GM23338 (cell line): ENCODE data around the gene ATXN7. TPM values are rescaled to one million over a fixed set of nuclear protein-coding genes. Genes with fewer than 3 reads are reported as not detected.

Experiments used
- ATAC-seq: fragments of 200-7000 bp; cut with Tn5 transposase; 3 replicates; pipeline ENCODE4 v1.9.1; 2020
- DNase-seq: peaks from one replicate; pipeline ENCODE4 v3.0.0-alpha.2; 2015; ENCODE audit warnings: low spot score
- H2AFZ ChIP-seq: fragments of 200-600 bp; sonication (generic); 2 replicates; pipeline ENCODE4 v1.8.0; 2016; ENCODE audit warnings: antibody characterized with exemption, mild to moderate bottlenecking, moderate library complexity
- H3F3A ChIP-seq: fragments of 200-600 bp; sonication (generic); replicated peaks from 2 replicates; pipeline ENCODE4 v1.8.0; 2017; ENCODE audit warnings: antibody characterized with exemption, mixed run types, low read depth
- H3K27ac ChIP-seq: fragments of 200-600 bp; sonication (generic); 2 replicates; pipeline ENCODE4 v1.6.1; 2016; ENCODE audit warnings: low read depth
- H3K27me3 ChIP-seq: fragments of 200-600 bp; sonication (generic); 2 replicates; pipeline ENCODE4 v1.8.0; 2016; ENCODE audit warnings: mild to moderate bottlenecking, mixed run types, moderate library complexity; ENCODE audit not compliant: insufficient read depth
- H3K36me3 ChIP-seq: fragments of 200-600 bp; sonication (generic); 2 replicates; pipeline ENCODE4 v1.8.0; 2016; ENCODE audit warnings: mild to moderate bottlenecking; ENCODE audit not compliant: insufficient read depth
- H3K4me1 ChIP-seq: fragments of 200-600 bp; sonication (generic); 2 replicates; pipeline ENCODE4 v1.8.0; 2016; ENCODE audit warnings: mild to moderate bottlenecking, moderate library complexity; ENCODE audit not compliant: insufficient read depth
- H3K4me2 ChIP-seq: fragments of 200-600 bp; sonication (generic); 2 replicates; pipeline ENCODE4 v1.7.1; 2017; ENCODE audit warnings: mixed run types
- H3K4me3 ChIP-seq: fragments of 200-600 bp; sonication (generic); 2 replicates; pipeline ENCODE4 v1.6.1; 2016; ENCODE audit warnings: mixed run types
- H3K79me2 ChIP-seq: fragments of 200-600 bp; sonication (generic); replicated peaks from 2 replicates; pipeline ENCODE4 v1.8.0; 2017; ENCODE audit warnings: mild to moderate bottlenecking; ENCODE audit not compliant: insufficient read depth
- H3K9me2 ChIP-seq: fragments of 200-600 bp; sonication (generic); 2 replicates; pipeline ENCODE4 v1.8.0; 2017; ENCODE audit not compliant: insufficient read depth
- H4K20me1 ChIP-seq: fragments of 200-600 bp; sonication (generic); replicated peaks from 2 replicates; pipeline ENCODE4 v1.8.0; 2017; ENCODE audit warnings: mild to moderate bottlenecking; ENCODE audit not compliant: insufficient read depth
- H3K27ac Mint-ChIP-seq: 2 replicates; pipeline ENCODE4 v1.8.0; 2020; ENCODE audit warnings: inconsistent platforms, mild to moderate bottlenecking, moderate library complexity, mixed read lengths
- H3K27me3 Mint-ChIP-seq: 3 replicates; pipeline ENCODE4 v1.8.0; 2022; ENCODE audit warnings: low read depth, mild to moderate bottlenecking, moderate library complexity, mixed read lengths, inconsistent platforms; ENCODE audit not compliant: insufficient read depth, poor library complexity
- H3K36me3 Mint-ChIP-seq: 3 replicates; pipeline ENCODE4 v1.8.0; 2021; ENCODE audit warnings: low read depth, mild to moderate bottlenecking, inconsistent platforms, moderate library complexity, mixed read lengths
- H3K4me1 Mint-ChIP-seq: 3 replicates; pipeline ENCODE4 v1.8.0; 2020; ENCODE audit warnings: mild to moderate bottlenecking, inconsistent platforms, mixed read lengths
- H3K4me3 Mint-ChIP-seq: 3 replicates; pipeline ENCODE4 v1.8.0; 2021; ENCODE audit warnings: moderate library complexity, mild to moderate bottlenecking, inconsistent platforms, mixed read lengths
- H3K9me3 Mint-ChIP-seq: 3 replicates; pipeline ENCODE4 v1.8.0; 2020; ENCODE audit warnings: moderate library complexity, mild to moderate bottlenecking, inconsistent platforms, mixed read lengths
- CREB1 ChIP-seq: fragments of 250-450 bp; sonication (Bioruptor Pico); IDR thresholded peaks from 2 replicates; pipeline ENCODE4 v1.5.0; 2020; ENCODE audit warnings: low read depth, mild to moderate bottlenecking, moderate library complexity
- CTCF ChIP-seq, 2 experiments: fragments of 200-600 bp in 1 of 2; sonication (generic) in 1 of 2; conservative IDR thresholded peaks; 2 replicates each; pipeline versions ENCODE4 v1.5.1 to v1.6.1; 2016 to 2017; ENCODE audit warnings: antibody characterized with exemption in 2 of 2, low read depth in 2 of 2, mild to moderate bottlenecking in 2 of 2, moderate library complexity in 1 of 2
- ETS1 ChIP-seq: IDR thresholded peaks from 2 replicates; pipeline ENCODE4 v1.6.1; 2016; ENCODE audit warnings: antibody characterized with exemption
- EZH2 ChIP-seq: fragments of 200-600 bp; sonication (generic); IDR thresholded peaks from one replicate; pipeline ENCODE4 v1.8.0; 2017; ENCODE audit warnings: antibody characterized with exemption, mild to moderate bottlenecking, low read depth; ENCODE audit not compliant: unreplicated experiment
- EZH2phosphoT487 ChIP-seq: fragments of 200-600 bp; sonication (generic); IDR thresholded peaks from one replicate; pipeline ENCODE4 v1.8.1; 2018; ENCODE audit warnings: antibody characterized with exemption; ENCODE audit not compliant: unreplicated experiment
- JUNB ChIP-seq: IDR thresholded peaks from one replicate; pipeline ENCODE4 v1.6.1; 2016; ENCODE audit warnings: antibody characterized with exemption; ENCODE audit not compliant: unreplicated experiment
- NANOG ChIP-seq: IDR thresholded peaks from 2 replicates; pipeline ENCODE4 v1.6.1; 2016; ENCODE audit warnings: antibody characterized with exemption, borderline replicate concordance
- POLR2AphosphoS5 ChIP-seq: IDR thresholded peaks from 2 replicates; pipeline ENCODE4 v1.6.1; 2016; ENCODE audit warnings: antibody characterized with exemption, low read depth
- REST ChIP-seq: IDR thresholded peaks from one replicate; pipeline ENCODE4 v1.6.1; 2018; ENCODE audit warnings: antibody characterized with exemption; ENCODE audit not compliant: unreplicated experiment
- STAT1 ChIP-seq: IDR thresholded peaks from one replicate; pipeline ENCODE4 v1.6.1; 2016; ENCODE audit warnings: antibody characterized with exemption; ENCODE audit not compliant: unreplicated experiment
- ZNF114 ChIP-seq: fragments of 250-450 bp; sonication (Bioruptor Pico); IDR thresholded peaks from 2 replicates; pipeline ENCODE4 v1.5.0; 2020; ENCODE audit warnings: mild to moderate bottlenecking, moderate library complexity
- ZNF331 ChIP-seq: fragments of 250-450 bp; sonication (Bioruptor Pico); IDR thresholded peaks from 2 replicates; pipeline ENCODE4 v1.5.0; 2020; ENCODE audit warnings: low read depth, mild to moderate bottlenecking, moderate library complexity
- ZNF462 ChIP-seq: fragments of 250-450 bp; sonication (Bioruptor Pico); IDR thresholded peaks from 2 replicates; pipeline ENCODE4 v1.5.0; 2020; ENCODE audit warnings: mild to moderate bottlenecking, moderate library complexity
- polyA plus RNA-seq: library from polyadenylated mRNA; unstranded; fragments of >200 nt; fragmentation: Nextera tagmentation; extraction: Ambion mirVana; gene quantifications from 2 replicates; pipeline ENCODE4 v1.2.1, GENCODE V29; 2016
- total RNA-seq: library from RNA; depleted of rRNA; stranded (reverse); fragments of >200 nt; shearing (Covaris generic); gene quantifications from 2 replicates; pipeline ENCODE4 v1.2.3, GENCODE V29; 2014

Gene ATXN7
- total and polyA plus RNA-seq, 2 experiments from 2014 or later = 4.0 to 17.2 TPM

GRCh38 chr3:64000453-64001055 is 136.9 kb downstream of the ATXN7 start:
- Histone ChIP-seq H3K27ac (peak overlapping the region; percentile 46; the same call in 1 of the 2 replicates), H3K79me2 (no peaks in the 10 kb centered on the region), H3K4me2 (peak overlapping the region; percentile 20; the same call in 1 of the 2 replicates), H3K9me2 (no peaks in the 10 kb centered on the region), H3K27me3 (no peaks in the 10 kb centered on the region), H3K36me3 (peaks cover 4% of the 10 kb centered on the region; the same call in 1 of the 2 replicates), H3F3A (no peaks in the 10 kb centered on the region), H3K4me3 (no peak overlapping the region), H2AFZ (no peak overlapping the region), H4K20me1 (no peaks in the 10 kb centered on the region), H3K4me1 (peaks cover 20% of the 10 kb centered on the region)
- H3K27ac Mint-ChIP-seq = peak overlapping the region; percentile 48
- ATAC-seq (peak; percentile 82), DNase-seq (peak; percentile 41)
- no peaks in the 10 kb centered on the region for H3K9me3 Mint-ChIP-seq
- H3K4me3 Mint-ChIP-seq = no peak overlapping the region
- peaks cover 24% of the 10 kb centered on the region for H3K4me1 Mint-ChIP-seq
- no peaks in the 10 kb centered on the region for H3K27me3 Mint-ChIP-seq
- H3K36me3 Mint-ChIP-seq = peaks cover 18% of the 10 kb centered on the region
- TF ChIP-seq ZNF462 (CRISPR knock-in tag) (no peak), EZH2phosphoT487 (no peak), CTCF (conservative IDR thresholded peaks at IDR 0.05; ENCODE audit: low read depth in 2 of 2) (no peak), JUNB (no peak), ETS1 (no peak), CREB1 (CRISPR knock-in tag) (no peak), POLR2AphosphoS5 (no peak), EZH2 (no peak), STAT1 (no peak), ZNF114 (CRISPR knock-in tag) (no peak), NANOG (no peak), ZNF331 (CRISPR knock-in tag) (no peak), REST (no peak)
